GM12872 (cell line): Measurements from ENCODE around the gene TMEM178B.

Experiments used
- CTCF ChIP-seq: IDR thresholded peaks from 3 replicates; pipeline ENCODE4 v1.5.1; 2011; ENCODE audit warnings: low read depth, mild to moderate bottlenecking, low read length, moderate library complexity; ENCODE audit not compliant: insufficient read depth

TMEM178B gene

GRCh38 chr7:141244435-141244834 lies 170.6 kb downstream of the TMEM178B start:
- TF ChIP-seq CTCF, result no peak

GRCh38 chr7:141246426-141246825 lies 172.6 kb downstream of the TMEM178B start:
- TF ChIP-seq CTCF, result no peak

GRCh38 chr7:141251180-141251579 lies 177.3 kb downstream of the TMEM178B start:
- TF ChIP-seq CTCF, result no peak

DNA sequence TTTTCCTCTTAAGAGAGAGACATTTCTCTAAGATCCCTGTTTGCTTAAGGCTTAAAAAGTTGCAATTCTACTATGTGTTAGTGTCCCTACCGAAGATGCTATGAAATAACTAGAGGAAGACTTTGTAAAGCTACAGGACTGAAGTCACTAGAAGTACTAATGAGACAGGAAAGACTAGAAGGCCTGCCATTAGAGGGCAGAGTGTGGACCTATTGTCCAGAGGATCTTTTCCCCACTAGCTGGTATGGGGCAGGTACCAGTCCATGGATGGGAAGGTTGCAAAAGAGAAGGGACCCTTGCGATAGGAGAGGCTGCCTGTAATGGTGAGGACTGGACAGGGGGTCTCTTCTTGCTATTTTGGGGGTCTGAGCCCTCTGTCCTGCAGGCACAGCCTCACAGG lies 178.1 kb downstream of the TMEM178B start:
- 0 out of 3 replicates have a peak, but pooled peaks have one; percentile 3 for TF ChIP-seq CTCF

DNA sequence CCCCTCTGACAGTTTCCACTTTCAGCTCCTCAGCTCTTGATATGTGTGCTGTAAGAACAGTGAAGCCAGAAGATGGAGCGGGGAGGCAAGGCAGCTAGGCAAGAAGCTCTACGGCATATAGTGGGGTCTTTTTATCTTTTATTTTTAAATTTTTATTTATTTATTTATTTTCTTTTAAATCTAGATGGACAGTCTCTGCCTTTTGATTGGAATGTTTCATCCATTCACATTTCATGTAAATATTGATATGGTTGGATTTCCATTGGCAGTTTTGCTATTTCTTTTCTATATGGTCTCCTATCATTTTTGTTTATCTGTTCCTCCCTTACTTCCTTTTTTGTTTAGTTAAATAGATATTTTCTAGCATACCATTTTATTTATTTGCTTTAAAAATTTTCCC lies 183.7 kb downstream of the TMEM178B start:
- no peak for TF ChIP-seq CTCF

DNA sequence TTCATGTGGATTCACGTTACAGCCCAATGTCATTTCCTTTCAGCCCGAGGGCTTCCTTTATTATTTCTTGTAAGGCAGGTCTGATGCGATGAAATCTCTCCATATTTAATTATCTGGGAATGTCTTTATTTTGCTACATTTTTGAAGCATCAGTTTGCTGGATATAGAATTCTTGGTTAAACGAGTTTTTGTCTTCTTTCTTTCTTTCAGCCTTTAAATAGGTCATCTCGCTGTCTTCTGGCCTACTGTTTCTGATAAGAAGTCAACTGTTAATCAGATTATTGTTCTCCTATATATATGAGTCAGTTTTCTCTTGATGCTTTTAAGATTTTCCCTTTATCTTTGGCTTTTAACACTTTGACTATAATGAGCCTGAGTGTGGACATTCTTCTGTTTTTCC lies 184.7 kb downstream of the TMEM178B start:
- TF ChIP-seq CTCF, result no peak

- TF ChIP-seq CTCF, result no peak
Measured at GRCh38 chr7:141262101-141263090, 188.5 kb downstream of the TMEM178B start.
